Stimulated activated CD8-positive, alpha-beta memory T cell treated with anti-CD3 and anti-CD28 coated beads, Interleukin-15, amount 100 ng/mL, for 1 hour (primary cell): Measurements from ENCODE around the gene SDSL.

Experiments used
- DNase-seq: peaks from one replicate; pipeline ENCODE4 v3.0.0-alpha.2; 2020; ENCODE audit warnings: low read depth

The SDSL gene

GRCh38 chr12:113420996-113421595, 1.1 kb upstream of the SDSL start:
- DNase-seq, result no peak

- no peak for DNase-seq
Observed at GRCh38 chr12:113422886-113423669, 898 bp downstream of the SDSL start.

- DNase-seq, result no peak
Observed at GRCh38 chr12:113424456-113424855, 2.3 kb downstream of the SDSL start.

GRCh38 chr12:113424915-113425823, 3.0 kb downstream of the SDSL start:
- peak; percentile 14 for DNase-seq

- no peak for DNase-seq
Observed at GRCh38 chr12:113425960-113426453, 3.8 kb downstream of the SDSL start.

GRCh38 chr12:113427882-113428281, 5.7 kb downstream of the SDSL start:
- DNase-seq, result no peak

GRCh38 chr12:113428482-113428881, 6.3 kb downstream of the SDSL start:
- no peak for DNase-seq

- DNase-seq, result no peak
Observed at GRCh38 chr12:113432986-113433385, 10.8 kb downstream of the SDSL start.

GRCh38 chr12:113435367-113435766, 13.2 kb downstream of the SDSL start:
- DNase-seq, result no peak

GRCh38 chr12:113436586-113436985, 14.4 kb downstream of the SDSL start:
- no peak for DNase-seq

- no peak for DNase-seq
Observed at GRCh38 chr12:113436993-113437728, 15.0 kb downstream of the SDSL start.

GRCh38 chr12:113437729-113438100, 15.5 kb downstream of the SDSL start:
- DNase-seq, result no peak

- no peak for DNase-seq
Observed at GRCh38 chr12:113438523-113439300, 16.5 kb downstream of the SDSL start.

- no peak for DNase-seq
Observed at GRCh38 chr12:113439301-113439597, 17.1 kb downstream of the SDSL start.

GRCh38 chr12:113439606-113440030, 17.4 kb downstream of the SDSL start:
- no peak for DNase-seq

- no peak for DNase-seq
Observed at GRCh38 chr12:113440336-113440735, 18.2 kb downstream of the SDSL start.

GRCh38 chr12:113440947-113441782, 19.0 kb downstream of the SDSL start:
- DNase-seq, result no peak

- DNase-seq, result no peak
Observed at GRCh38 chr12:113443030-113443539, 20.9 kb downstream of the SDSL start.

GRCh38 chr12:113445544-113446171, 23.5 kb downstream of the SDSL start:
- DNase-seq, result no peak

- no peak for DNase-seq
Observed at GRCh38 chr12:113448873-113449272, 26.7 kb downstream of the SDSL start.
